ENCODE results near the gene CER1. TPM values are rescaled to one million over a fixed set of nuclear protein-coding genes. Genes with fewer than 3 reads are reported as not detected.

CER1 gene
- polyA plus RNA-seq, 1 donor from 2014 or later: not detected

- H3K36me3 ChIP-seq (ENCODE audit: insufficient read depth, low read length): no peaks in the 10 kb centered on the region
- no peak overlapping the region for H3K4me2 ChIP-seq (ENCODE audit: low read length)
- no peak overlapping the region for H3K4me3 ChIP-seq (ENCODE audit: low read length)
- H3K9me3 ChIP-seq (ENCODE audit: low read length): no peaks in the 10 kb centered on the region
- no peaks in the 10 kb centered on the region for H3K27me3 ChIP-seq (ENCODE audit: insufficient read depth, low read depth, low read length)
- H3K9ac ChIP-seq (ENCODE audit: low read length): no peak overlapping the region
- H2AFZ ChIP-seq (ENCODE audit: low read depth, low read length): no peak overlapping the region
- H3K9me2 ChIP-seq (ENCODE audit: insufficient read depth, low read length): no peaks in the 10 kb centered on the region
- H3K79me2 ChIP-seq (replicated peaks; ENCODE audit: insufficient read depth, low read length): no peaks in the 10 kb centered on the region
- no peak overlapping the region for H3K27ac ChIP-seq (ENCODE audit: low read length)
- TF ChIP-seq SMC3 (conservative IDR thresholded peaks at IDR 0.05; ENCODE audit: poor library complexity) (no peak), TAF1 (IDR thresholded peaks at IDR 0.05; ENCODE audit: low read depth) (no peak), RAD21 (conservative IDR thresholded peaks at IDR 0.05) (no peak), CTCF (IDR thresholded peaks at IDR 0.05; ENCODE audit: poor library complexity, severe bottlenecking) (no peak), EZH2 (IDR thresholded peaks at IDR 0.05; ENCODE audit: borderline replicate concordance, insufficient read depth, low read length, poor library complexity, severe bottlenecking) (no peak), REST (IDR thresholded peaks at IDR 0.05; ENCODE audit: borderline replicate concordance) (no peak), POLR2AphosphoS5 (IDR thresholded peaks at IDR 0.05) (no peak), EP300 (conservative IDR thresholded peaks at IDR 0.05; ENCODE audit: poor library complexity, severe bottlenecking) (no peak), MXI1 (conservative IDR thresholded peaks at IDR 0.05; ENCODE audit: poor library complexity, severe bottlenecking) (no peak)
- no peaks in the 10 kb centered on the region for H3F3A ChIP-seq (ENCODE audit: insufficient read depth, low read length, poor library complexity, severe bottlenecking)
- no peaks in the 10 kb centered on the region for H4K20me1 ChIP-seq (ENCODE audit: insufficient read depth)
These were observed 18.8 kb upstream of the CER1 start for GRCh38 chr9:14741369-14741768.

GRCh38 chr9:14733133-14733532 lies 10.6 kb upstream of the CER1 start:
- no peaks in the 10 kb centered on the region for H3K36me3 ChIP-seq (ENCODE audit: insufficient read depth, low read length)

More at GRCh38 chr9:14733133-14733532, 10.6 kb upstream of the CER1 start:
- Histone ChIP-seq H3F3A (ENCODE audit: insufficient read depth, low read length, poor library complexity, severe bottlenecking) (no peaks in the 10 kb centered on the region), H3K9me3 (ENCODE audit: low read length) (no peaks in the 10 kb centered on the region), H3K4me2 (ENCODE audit: low read length) (no peak overlapping the region), H3K4me3 (ENCODE audit: low read length) (no peak overlapping the region), H3K27ac (ENCODE audit: low read length) (no peak overlapping the region), H3K9ac (ENCODE audit: low read length) (no peak overlapping the region), H3K79me2 (replicated peaks; ENCODE audit: insufficient read depth, low read length) (no peaks in the 10 kb centered on the region), H2AFZ (ENCODE audit: low read depth, low read length) (no peak overlapping the region), H3K27me3 (ENCODE audit: insufficient read depth, low read depth, low read length) (no peaks in the 10 kb centered on the region), H4K20me1 (ENCODE audit: insufficient read depth) (no peaks in the 10 kb centered on the region), H3K9me2 (ENCODE audit: insufficient read depth, low read length) (no peaks in the 10 kb centered on the region)
- TF ChIP-seq SMC3 (conservative IDR thresholded peaks at IDR 0.05; ENCODE audit: poor library complexity) (no peak), POLR2AphosphoS5 (IDR thresholded peaks at IDR 0.05) (no peak), TAF1 (IDR thresholded peaks at IDR 0.05; ENCODE audit: low read depth) (no peak), RAD21 (conservative IDR thresholded peaks at IDR 0.05) (no peak), REST (IDR thresholded peaks at IDR 0.05; ENCODE audit: borderline replicate concordance) (no peak), MXI1 (conservative IDR thresholded peaks at IDR 0.05; ENCODE audit: poor library complexity, severe bottlenecking) (no peak), EZH2 (IDR thresholded peaks at IDR 0.05; ENCODE audit: borderline replicate concordance, insufficient read depth, low read length, poor library complexity, severe bottlenecking) (no peak), CTCF (IDR thresholded peaks at IDR 0.05; ENCODE audit: poor library complexity, severe bottlenecking) (no peak), EP300 (conservative IDR thresholded peaks at IDR 0.05; ENCODE audit: poor library complexity, severe bottlenecking) (no peak)
